H1 (cell line): ENCODE measurements around the gene UPB1. TPM values are rescaled to one million over a fixed set of nuclear protein-coding genes. Genes with fewer than 3 reads are reported as not detected.

ENCODE experiments used
- CTCF ChIA-PET: fragments of 300-600 bp; sonication (Branson Sonifier 250); formaldehyde crosslinking; loops from one replicate; lab custom pipeline; 2021; ENCODE audit not compliant: partially characterized antibody; lab: Charles Lee
- POLR2A ChIA-PET: fragments of 300-600 bp; sonication (Branson Sonifier 250); formaldehyde crosslinking; loops from one replicate; lab custom pipeline; 2021; ENCODE audit warnings: inconsistent platforms; ENCODE audit not compliant: partially characterized antibody; lab: Charles Lee
- DNase-seq, 2 experiments: peaks; one replicate each; pipeline versions ENCODE4 v3.0.0 to v3.0.0-alpha.2; 2010 to 2022; ENCODE audit warnings: low spot score in 2 of 2, low read depth in 1 of 2, mixed read lengths in 1 of 2
- FAIRE-seq: peaks from 2 replicates; lab custom pipeline; 2011; peaks lifted over from hg19 to GRCh38; lab: Jason Lieb, UNC
- H2AFZ ChIP-seq: 2 replicates; pipeline ENCODE4 v1.8.1; 2012; ENCODE audit warnings: low read length, inconsistent platforms
- H2AK5ac ChIP-seq: 2 replicates; pipeline ENCODE4 v1.6.1; 2013; ENCODE audit warnings: low read depth, low read length
- H2BK120ac ChIP-seq: replicated peaks from 2 replicates; pipeline ENCODE3; 2013; ENCODE audit warnings: low read depth, low read length, inconsistent platforms
- H2BK12ac ChIP-seq: 2 replicates; pipeline ENCODE4 v1.6.1; 2013; ENCODE audit warnings: low read depth, low read length
- H2BK15ac ChIP-seq: 2 replicates; pipeline ENCODE4 v1.6.1; 2013; ENCODE audit warnings: low read length
- H2BK20ac ChIP-seq: 2 replicates; pipeline ENCODE4 v1.6.1; 2013; ENCODE audit warnings: low read length
- H2BK5ac ChIP-seq: 2 replicates; pipeline ENCODE4 v1.6.1; 2013; ENCODE audit warnings: low read depth, low read length
- H3K14ac ChIP-seq: 2 replicates; pipeline ENCODE4 v1.6.1; 2013; ENCODE audit warnings: inconsistent platforms; ENCODE audit not compliant: insufficient read length
- H3K18ac ChIP-seq: 2 replicates; pipeline ENCODE4 v1.6.1; 2013; ENCODE audit warnings: low read length; ENCODE audit errors: extremely low read depth
- H3K23ac ChIP-seq: 2 replicates; pipeline ENCODE4 v1.6.1; 2013; ENCODE audit warnings: inconsistent platforms; ENCODE audit not compliant: insufficient read length
- H3K23me2 ChIP-seq: 2 replicates; pipeline ENCODE4 v1.6.1; 2013; ENCODE audit warnings: low read depth, low read length
- H3K27ac ChIP-seq: 2 replicates; pipeline ENCODE4 v1.6.1; 2011; ENCODE audit warnings: low read depth, low read length, inconsistent platforms
- H3K27me3 ChIP-seq, 4 experiments: replicated peaks in 1 of 4; 1 replicate in 1 of 4; 2 replicates in 3 of 4; pipeline versions ENCODE4 v1.6.1 to v1.8.1; 2011 to 2013; ENCODE audit warnings: low read length in 3 of 4, mild to moderate bottlenecking in 3 of 4, inconsistent platforms in 2 of 4, mixed read lengths in 2 of 4, moderate library complexity in 1 of 4; ENCODE audit not compliant: control insufficient read depth in 3 of 4, insufficient read depth in 3 of 4; ENCODE audit errors: extremely low read depth in 1 of 4
- H3K36me3 ChIP-seq, 4 experiments: 2 replicates each; pipeline versions ENCODE4 v1.6.1 to v1.8.1; 2011 to 2013; ENCODE audit warnings: mild to moderate bottlenecking in 4 of 4, low read length in 3 of 4, moderate library complexity in 2 of 4, control low read depth in 1 of 4, inconsistent platforms in 1 of 4; ENCODE audit not compliant: insufficient read depth in 4 of 4, control insufficient read depth in 2 of 4
- H3K4ac ChIP-seq: replicated peaks from 2 replicates; pipeline ENCODE3; 2013; ENCODE audit warnings: low read length, low read depth, mixed read lengths, inconsistent platforms; ENCODE audit not compliant: insufficient read length
- H3K4me1 ChIP-seq, 4 experiments: replicated peaks in 1 of 4; 1 replicate in 1 of 4; 2 replicates in 3 of 4; pipeline versions ENCODE4 v1.6.1 to v1.8.1; 2011 to 2013; ENCODE audit warnings: low read length in 3 of 4, inconsistent platforms in 2 of 4, mixed read lengths in 1 of 4; ENCODE audit not compliant: insufficient read depth in 4 of 4, control insufficient read depth in 3 of 4
- H3K4me2 ChIP-seq, 2 experiments: 2 replicates each; pipeline versions ENCODE4 v1.6.1 to v1.8.1; 2011 to 2013; ENCODE audit warnings: low read depth in 2 of 2, low read length in 2 of 2, control low read depth in 1 of 2, inconsistent platforms in 1 of 2, mild to moderate bottlenecking in 1 of 2; ENCODE audit not compliant: insufficient read depth in 1 of 2
- H3K4me3 ChIP-seq, 4 experiments: fragments of 200-600, 300-600 bp in 1 of 4; sonication (generic), shearing (Covaris generic), sonication (Bioruptor Twin) in 1 of 4; 2 replicates each; pipeline versions ENCODE4 v1.5.1 to v1.8.1; 2011 to 2016; ENCODE audit warnings: low read length in 4 of 4, low read depth in 3 of 4, control low read depth in 2 of 4, inconsistent platforms in 2 of 4, mild to moderate bottlenecking in 2 of 4, mixed read lengths in 1 of 4, moderate library complexity in 1 of 4; ENCODE audit not compliant: insufficient read depth in 2 of 4; ENCODE audit errors: extremely low read depth in 1 of 4
- H3K56ac ChIP-seq: replicated peaks from 2 replicates; pipeline ENCODE3; 2013; ENCODE audit warnings: low read depth, mild to moderate bottlenecking, mixed read lengths, low read length, inconsistent platforms; ENCODE audit not compliant: insufficient read length
- H3K79me1 ChIP-seq: 2 replicates; pipeline ENCODE4 v1.6.1; 2013; ENCODE audit warnings: low read depth, low read length, control low read depth
- H3K79me2 ChIP-seq, 2 experiments: 2 replicates each; pipeline versions ENCODE4 v1.6.1 to v1.8.1; 2012 to 2013; ENCODE audit warnings: low read length in 2 of 2, mild to moderate bottlenecking in 2 of 2, inconsistent platforms in 1 of 2; ENCODE audit not compliant: insufficient read depth in 2 of 2, control insufficient read depth in 1 of 2
- H3K9ac ChIP-seq, 4 experiments: replicated peaks in 1 of 4; 1 replicate in 1 of 4; 2 replicates in 3 of 4; pipeline versions ENCODE4 v1.6.1 to v1.8.1; 2011 to 2013; ENCODE audit warnings: low read depth in 3 of 4, low read length in 3 of 4, control low read depth in 2 of 4, mild to moderate bottlenecking in 2 of 4, moderate library complexity in 2 of 4, inconsistent platforms in 1 of 4; ENCODE audit errors: extremely low read depth in 1 of 4
- H3K9me3 ChIP-seq, 2 experiments: 2 replicates each; pipeline versions ENCODE4 v1.6.1 to v1.8.1; 2012 to 2013; ENCODE audit warnings: mild to moderate bottlenecking in 2 of 2, moderate library complexity in 2 of 2, control low read depth in 1 of 2, inconsistent platforms in 1 of 2, low read depth in 1 of 2, low read length in 1 of 2, mixed read lengths in 1 of 2; ENCODE audit not compliant: insufficient read depth in 2 of 2
- H4K20me1 ChIP-seq, 2 experiments: replicated peaks in 1 of 2; 2 replicates each; pipeline versions ENCODE3 to v1.8.1; 2011 to 2013; ENCODE audit warnings: inconsistent platforms in 2 of 2, low read length in 2 of 2, mild to moderate bottlenecking in 1 of 2; ENCODE audit not compliant: insufficient read depth in 2 of 2, control insufficient read depth in 1 of 2
- H4K5ac ChIP-seq: 2 replicates; pipeline ENCODE4 v1.6.1; 2013; ENCODE audit warnings: low read length, low read depth, mixed read lengths, inconsistent platforms; ENCODE audit not compliant: insufficient read length
- H4K8ac ChIP-seq: 2 replicates; pipeline ENCODE4 v1.8.0; 2013; ENCODE audit warnings: mild to moderate bottlenecking, moderate library complexity, low read length, inconsistent platforms; ENCODE audit not compliant: insufficient read depth; ENCODE audit errors: extremely low read depth
- H4K91ac ChIP-seq: replicated peaks from 2 replicates; pipeline ENCODE3; 2013; ENCODE audit warnings: low read length, mixed read lengths, inconsistent platforms; ENCODE audit not compliant: insufficient read length
- MAX ChIP-seq: IDR thresholded peaks from 2 replicates; pipeline ENCODE4 v1.6.1; 2012; ENCODE audit warnings: inconsistent platforms
- TBP ChIP-seq: IDR thresholded peaks from 2 replicates; pipeline ENCODE4 v1.6.1; 2011; ENCODE audit warnings: low read depth, low read length, improper control_type of control experiment
- WGBS, 2 experiments: shearing (Covaris generic) in 1 of 2; methylation state at CpG; one replicate each; pipeline versions ENCODE4 v1.1.6 to v1.1.7; 2013 to 2015; ENCODE audit warnings: low lambda C conversion rate in 2 of 2, mixed read lengths in 2 of 2, inconsistent platforms in 1 of 2, low coverage in 1 of 2, missing lambda C conversion rate in 1 of 2; ENCODE audit not compliant: insufficient replicate concordance in 2 of 2, insufficient coverage in 1 of 2, insufficient read length in 1 of 2; ENCODE audit errors: extremely low coverage in 1 of 2, missing lambda C conversion rate in 1 of 2; 5-methylcytosine and 5-hydroxymethylcytosine counted together
- polyA plus RNA-seq, 7 experiments: library from polyadenylated mRNA; depleted of rRNA in 3 of 7; stranded (reverse) in 5 of 7; unstranded in 2 of 7; fragments of >200 nt in 5 of 7; fragments of 200-250 nt in 2 of 7; gene quantifications; 1 replicate in 5 of 7; 2 replicates in 1 of 7; 4 replicates in 1 of 7; pipeline versions ENCODE4 v1.2.1 to v1.2.3, GENCODE V29; 2011 to 2013; ENCODE audit warnings: missing spikeins in 2 of 7, mixed read lengths in 2 of 7
- total RNA-seq: library from RNA; stranded (reverse); fragmentation: NEBNext Ultra II Directional; extraction: Animal tissue kit (Norgen Biotek cat#: 25700); gene quantifications from 2 replicates; pipeline ENCODE4 v1.2.1, GENCODE V29; 2021

Gene UPB1
- total and polyA plus RNA-seq, 2 of the 8 experiments (the other 6 are each of a cell fraction or from before 2014, with no cell fraction given): 0.09 TPM; not detected in 1

GRCh38 chr22:24500277-24500820, 5.2 kb downstream of the UPB1 start:
- no peaks in the 10 kb centered on the region for H4K20me1 ChIP-seq
- no peak overlapping the region for H3K23ac ChIP-seq
- no peak overlapping the region for H2BK20ac ChIP-seq
- no peak overlapping the region for H2AK5ac ChIP-seq
- no peak overlapping the region for H4K8ac ChIP-seq
- no peak overlapping the region for H3K27ac ChIP-seq
- DNase-seq (no peak), FAIRE-seq (no peak)
- no peak for TF ChIP-seq TBP
- TF ChIP-seq MAX: 0 out of 2 replicates have a peak, but pooled peaks have one; percentile 28
- H3K4me2 ChIP-seq: no peak overlapping the region
- H3K23me2 ChIP-seq: no peaks in the 10 kb centered on the region; the same call in 1 of the 2 replicates
- H2BK120ac ChIP-seq: no peak overlapping the region
- 84% methylated on average over 16 of the region's 16 CpGs; no CpG with 5 or more reads in 1 of the 2 experiments for WGBS, 2 experiments
- no peak overlapping the region; a peak in 1 of 7 replicates for H3K9ac ChIP-seq
- no peak overlapping the region for H4K91ac ChIP-seq
- no peaks in the 10 kb centered on the region for H3K79me2 ChIP-seq
- no peak overlapping the region; the same call in 1 of the 2 replicates for H3K18ac ChIP-seq
- no peak overlapping the region for H3K4me3 ChIP-seq
- H2AFZ ChIP-seq: no peak overlapping the region
- H3K27me3 ChIP-seq: peaks cover 6 to 15% (median 10%) of the 10 kb centered on the region in 4 experiments
- H3K79me1 ChIP-seq: no peaks in the 10 kb centered on the region
- POLR2A ChIA-PET: interaction anchor here (0.6 kb wide), 1 partner anchor 10 kb away, joined by 3 read pairs; no protein-coding TSS in a partner anchor
- no peak overlapping the region for H2BK5ac ChIP-seq
- H2BK12ac ChIP-seq: no peak overlapping the region
- CTCF ChIA-PET: interaction anchor here (1.3 to 15.1 kb wide), 5 partner anchors 14 to 80 kb away, joined by 3 to 201 read pairs (median 8); partner anchors contain the start of gene ADORA2A
- H3K4ac ChIP-seq: no peak overlapping the region
- H3K36me3 ChIP-seq: peaks cover 0 to under 1% (median 0%) of the 10 kb centered on the region in 4 experiments; a peak in 1 of 8 replicates
- no peak overlapping the region for H4K5ac ChIP-seq
- H3K4me1 ChIP-seq: peaks cover 0 to 4% (median 2%) of the 10 kb centered on the region in 4 experiments; a peak in 2 of 7 replicates
- no peak overlapping the region for H3K56ac ChIP-seq
- H3K14ac ChIP-seq: no peak overlapping the region
- peaks cover 0 to 5% of the 10 kb centered on the region in 2 experiments; a peak in 2 of 4 replicates for H3K9me3 ChIP-seq
- no peak overlapping the region for H2BK15ac ChIP-seq
